HL-60 (cell line): Measurements from ENCODE around the gene CARD9.

ENCODE experiments used
- DNase-seq, 2 experiments: peaks; one replicate each; pipeline ENCODE4 v3.0.0-alpha.2; 2010 to 2020; ENCODE audit warnings: low read depth in 1 of 2, low spot score in 1 of 2
- H3K27ac ChIP-seq: fragments of 250-450 bp; sonication (Bioruptor Pico); replicated peaks from 2 replicates; pipeline ENCODE4 v1.5.1; 2020; ENCODE audit warnings: mild to moderate bottlenecking, moderate library complexity
- H3K27me3 ChIP-seq: fragments of 250-450 bp; sonication (Bioruptor Pico); 2 replicates; pipeline ENCODE4 v1.5.1; 2021; ENCODE audit warnings: mild to moderate bottlenecking, moderate library complexity; ENCODE audit not compliant: insufficient read depth, poor library complexity, severe bottlenecking
- H3K4me3 ChIP-seq: replicated peaks from 2 replicates; pipeline ENCODE4 v1.5.1; 2011; ENCODE audit warnings: mild to moderate bottlenecking, control low read depth, low read length; ENCODE audit not compliant: insufficient read depth
- GABPA ChIP-seq: IDR thresholded peaks from 2 replicates; pipeline ENCODE4 v1.6.1; 2012; ENCODE audit warnings: low read depth
- POLR2AphosphoS5 ChIP-seq: IDR thresholded peaks from 2 replicates; pipeline ENCODE4 v1.6.1; 2012; ENCODE audit warnings: low read depth
- REST ChIP-seq: IDR thresholded peaks from 2 replicates; pipeline ENCODE4 v1.6.1; 2012; ENCODE audit warnings: low read depth; ENCODE audit not compliant: insufficient replicate concordance
- SPI1 ChIP-seq: IDR thresholded peaks from 2 replicates; pipeline ENCODE4 v1.6.1; 2012; ENCODE audit warnings: low read depth, mild to moderate bottlenecking, borderline replicate concordance
- TF ChIP-seq, protein P1 (sequence below): IDR thresholded peaks from one replicate; pipeline ENCODE4 v1.5.1; 2011; ENCODE audit warnings: low read length, control low read depth, inconsistent platforms; ENCODE audit not compliant: insufficient read depth

Gene CARD9

DNA sequence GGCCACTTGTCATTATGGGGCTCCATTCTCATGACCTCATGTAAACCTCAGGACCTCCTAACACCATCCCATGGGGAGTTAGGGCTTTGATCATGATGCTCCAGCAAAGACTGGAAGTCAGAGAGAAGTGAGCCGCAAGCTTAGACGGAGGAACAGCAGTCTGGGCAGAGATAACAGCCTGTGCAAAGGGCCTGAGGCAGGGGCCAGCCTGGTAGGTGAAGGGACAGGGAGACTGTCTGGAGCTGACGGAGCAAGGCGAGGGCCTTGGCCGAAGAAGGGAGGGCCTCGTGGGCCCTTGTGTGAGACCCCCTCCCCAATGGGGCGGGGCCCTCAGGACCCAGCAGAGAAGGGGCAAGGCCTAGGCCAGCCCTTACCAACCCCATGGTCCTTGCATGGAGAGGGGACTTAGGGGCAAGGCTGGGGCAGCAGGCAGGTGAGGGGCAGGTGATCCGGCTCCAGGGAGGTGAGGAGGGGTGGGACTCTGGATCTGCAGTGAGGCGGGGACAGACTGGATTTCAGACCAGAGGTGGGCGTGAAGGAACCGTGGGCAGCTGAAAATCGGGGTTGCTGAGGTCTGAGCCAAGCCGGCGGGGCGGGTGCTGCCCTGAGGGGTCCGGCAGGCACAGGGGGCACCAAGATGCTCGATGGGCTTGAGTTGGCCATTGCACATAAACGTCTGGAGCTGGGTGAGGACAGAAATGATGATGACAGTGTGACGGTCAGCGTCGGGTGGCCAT, 28.8 kb downstream of the CARD9 start:
- DNase-seq = no peak
- TF ChIP-seq, protein P1, sequence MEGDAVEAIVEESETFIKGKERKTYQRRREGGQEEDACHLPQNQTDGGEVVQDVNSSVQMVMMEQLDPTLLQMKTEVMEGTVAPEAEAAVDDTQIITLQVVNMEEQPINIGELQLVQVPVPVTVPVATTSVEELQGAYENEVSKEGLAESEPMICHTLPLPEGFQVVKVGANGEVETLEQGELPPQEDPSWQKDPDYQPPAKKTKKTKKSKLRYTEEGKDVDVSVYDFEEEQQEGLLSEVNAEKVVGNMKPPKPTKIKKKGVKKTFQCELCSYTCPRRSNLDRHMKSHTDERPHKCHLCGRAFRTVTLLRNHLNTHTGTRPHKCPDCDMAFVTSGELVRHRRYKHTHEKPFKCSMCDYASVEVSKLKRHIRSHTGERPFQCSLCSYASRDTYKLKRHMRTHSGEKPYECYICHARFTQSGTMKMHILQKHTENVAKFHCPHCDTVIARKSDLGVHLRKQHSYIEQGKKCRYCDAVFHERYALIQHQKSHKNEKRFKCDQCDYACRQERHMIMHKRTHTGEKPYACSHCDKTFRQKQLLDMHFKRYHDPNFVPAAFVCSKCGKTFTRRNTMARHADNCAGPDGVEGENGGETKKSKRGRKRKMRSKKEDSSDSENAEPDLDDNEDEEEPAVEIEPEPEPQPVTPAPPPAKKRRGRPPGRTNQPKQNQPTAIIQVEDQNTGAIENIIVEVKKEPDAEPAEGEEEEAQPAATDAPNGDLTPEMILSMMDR = no peak
- TF ChIP-seq POLR2AphosphoS5 (no peak), REST (no peak), GABPA (no peak), SPI1 (no peak)
- Histone ChIP-seq H3K4me3 (no peak overlapping the region), H3K27me3 (no peaks in the 10 kb centered on the region), H3K27ac (no peak overlapping the region)

DNA sequence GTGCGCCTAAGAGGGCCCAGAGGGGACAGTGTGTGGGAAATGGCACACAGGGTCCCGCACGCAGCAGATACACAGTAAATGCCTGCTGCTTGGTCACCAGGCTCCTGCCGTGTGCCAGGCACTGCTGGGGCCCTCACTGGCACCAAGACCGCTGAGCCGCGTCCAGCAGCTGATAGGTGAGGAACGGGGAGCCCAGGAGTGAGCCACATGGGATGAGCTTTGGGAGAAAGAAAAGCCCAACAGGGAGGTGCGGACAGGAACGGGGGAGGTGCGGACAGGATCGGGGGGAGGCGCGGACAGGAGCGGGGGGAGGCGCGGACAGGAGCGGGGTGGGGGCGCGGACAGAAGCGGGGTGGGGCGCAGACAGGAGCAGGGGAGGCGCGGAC, 29.6 kb downstream of the CARD9 start:
- Histone ChIP-seq H3K27me3 (no peaks in the 10 kb centered on the region), H3K4me3 (no peak overlapping the region), H3K27ac (no peak overlapping the region)
- TF ChIP-seq POLR2AphosphoS5 = no peak
- DNase-seq = no peak

GRCh38 chr9:136343121-136343883, 30.2 kb downstream of the CARD9 start:
- no peak overlapping the region for H3K27ac ChIP-seq
- TF ChIP-seq SPI1 = no peak
- TF ChIP-seq REST = no peak
- TF ChIP-seq, protein P1 = no peak
- no peak for TF ChIP-seq GABPA
- TF ChIP-seq POLR2AphosphoS5 = no peak
- H3K27me3 ChIP-seq = no peaks in the 10 kb centered on the region
- no peak for DNase-seq
- no peak overlapping the region for H3K4me3 ChIP-seq

GRCh38 chr9:136342181-136343120, 31.0 kb downstream of the CARD9 start:
- Histone ChIP-seq H3K4me3 (peak overlapping the region; percentile 35), H3K27ac (no peak overlapping the region), H3K27me3 (no peaks in the 10 kb centered on the region)
- TF ChIP-seq, protein P1 = no peak
- TF ChIP-seq GABPA (no peak), SPI1 (peak; percentile 22; the same call in 1 of the 2 replicates), REST (no peak), POLR2AphosphoS5 (no peak)
- DNase-seq = peak; percentile 74 to 82
